GM23338 (cell line): Measurements from ENCODE around the gene KRTAP5-3. TPM values are rescaled to one million over a fixed set of nuclear protein-coding genes. Genes with fewer than 3 reads are reported as not detected.

ENCODE experiments used
- ATAC-seq: fragments of 200-7000 bp; cut with Tn5 transposase; 3 replicates; pipeline ENCODE4 v1.9.1; 2020
- DNase-seq: peaks from one replicate; pipeline ENCODE4 v3.0.0-alpha.2; 2015; ENCODE audit warnings: low spot score
- H2AFZ ChIP-seq: fragments of 200-600 bp; sonication (generic); 2 replicates; pipeline ENCODE4 v1.8.0; 2016; ENCODE audit warnings: antibody characterized with exemption, mild to moderate bottlenecking, moderate library complexity
- H3F3A ChIP-seq: fragments of 200-600 bp; sonication (generic); replicated peaks from 2 replicates; pipeline ENCODE4 v1.8.0; 2017; ENCODE audit warnings: antibody characterized with exemption, mixed run types, low read depth
- H3K27ac ChIP-seq: fragments of 200-600 bp; sonication (generic); 2 replicates; pipeline ENCODE4 v1.6.1; 2016; ENCODE audit warnings: low read depth
- H3K27me3 ChIP-seq: fragments of 200-600 bp; sonication (generic); 2 replicates; pipeline ENCODE4 v1.8.0; 2016; ENCODE audit warnings: mild to moderate bottlenecking, mixed run types, moderate library complexity; ENCODE audit not compliant: insufficient read depth
- H3K36me3 ChIP-seq: fragments of 200-600 bp; sonication (generic); 2 replicates; pipeline ENCODE4 v1.8.0; 2016; ENCODE audit warnings: mild to moderate bottlenecking; ENCODE audit not compliant: insufficient read depth
- H3K4me1 ChIP-seq: fragments of 200-600 bp; sonication (generic); 2 replicates; pipeline ENCODE4 v1.8.0; 2016; ENCODE audit warnings: mild to moderate bottlenecking, moderate library complexity; ENCODE audit not compliant: insufficient read depth
- H3K4me2 ChIP-seq: fragments of 200-600 bp; sonication (generic); 2 replicates; pipeline ENCODE4 v1.7.1; 2017; ENCODE audit warnings: mixed run types
- H3K4me3 ChIP-seq: fragments of 200-600 bp; sonication (generic); 2 replicates; pipeline ENCODE4 v1.6.1; 2016; ENCODE audit warnings: mixed run types
- H3K79me2 ChIP-seq: fragments of 200-600 bp; sonication (generic); replicated peaks from 2 replicates; pipeline ENCODE4 v1.8.0; 2017; ENCODE audit warnings: mild to moderate bottlenecking; ENCODE audit not compliant: insufficient read depth
- H3K9me2 ChIP-seq: fragments of 200-600 bp; sonication (generic); 2 replicates; pipeline ENCODE4 v1.8.0; 2017; ENCODE audit not compliant: insufficient read depth
- H4K20me1 ChIP-seq: fragments of 200-600 bp; sonication (generic); replicated peaks from 2 replicates; pipeline ENCODE4 v1.8.0; 2017; ENCODE audit warnings: mild to moderate bottlenecking; ENCODE audit not compliant: insufficient read depth
- H3K27ac Mint-ChIP-seq: 2 replicates; pipeline ENCODE4 v1.8.0; 2020; ENCODE audit warnings: inconsistent platforms, mild to moderate bottlenecking, moderate library complexity, mixed read lengths
- H3K27me3 Mint-ChIP-seq: 3 replicates; pipeline ENCODE4 v1.8.0; 2022; ENCODE audit warnings: low read depth, mild to moderate bottlenecking, moderate library complexity, mixed read lengths, inconsistent platforms; ENCODE audit not compliant: insufficient read depth, poor library complexity
- H3K36me3 Mint-ChIP-seq: 3 replicates; pipeline ENCODE4 v1.8.0; 2021; ENCODE audit warnings: low read depth, mild to moderate bottlenecking, inconsistent platforms, moderate library complexity, mixed read lengths
- H3K4me1 Mint-ChIP-seq: 3 replicates; pipeline ENCODE4 v1.8.0; 2020; ENCODE audit warnings: mild to moderate bottlenecking, inconsistent platforms, mixed read lengths
- H3K4me3 Mint-ChIP-seq: 3 replicates; pipeline ENCODE4 v1.8.0; 2021; ENCODE audit warnings: moderate library complexity, mild to moderate bottlenecking, inconsistent platforms, mixed read lengths
- H3K9me3 Mint-ChIP-seq: 3 replicates; pipeline ENCODE4 v1.8.0; 2020; ENCODE audit warnings: moderate library complexity, mild to moderate bottlenecking, inconsistent platforms, mixed read lengths
- CREB1 ChIP-seq: fragments of 250-450 bp; sonication (Bioruptor Pico); IDR thresholded peaks from 2 replicates; pipeline ENCODE4 v1.5.0; 2020; ENCODE audit warnings: low read depth, mild to moderate bottlenecking, moderate library complexity
- CTCF ChIP-seq, 2 experiments: fragments of 200-600 bp in 1 of 2; sonication (generic) in 1 of 2; conservative IDR thresholded peaks; 2 replicates each; pipeline versions ENCODE4 v1.5.1 to v1.6.1; 2016 to 2017; ENCODE audit warnings: antibody characterized with exemption in 2 of 2, low read depth in 2 of 2, mild to moderate bottlenecking in 2 of 2, moderate library complexity in 1 of 2
- ETS1 ChIP-seq: IDR thresholded peaks from 2 replicates; pipeline ENCODE4 v1.6.1; 2016; ENCODE audit warnings: antibody characterized with exemption
- JUNB ChIP-seq: IDR thresholded peaks from one replicate; pipeline ENCODE4 v1.6.1; 2016; ENCODE audit warnings: antibody characterized with exemption; ENCODE audit not compliant: unreplicated experiment
- NANOG ChIP-seq: IDR thresholded peaks from 2 replicates; pipeline ENCODE4 v1.6.1; 2016; ENCODE audit warnings: antibody characterized with exemption, borderline replicate concordance
- POLR2AphosphoS5 ChIP-seq: IDR thresholded peaks from 2 replicates; pipeline ENCODE4 v1.6.1; 2016; ENCODE audit warnings: antibody characterized with exemption, low read depth
- REST ChIP-seq: IDR thresholded peaks from one replicate; pipeline ENCODE4 v1.6.1; 2018; ENCODE audit warnings: antibody characterized with exemption; ENCODE audit not compliant: unreplicated experiment
- STAT1 ChIP-seq: IDR thresholded peaks from one replicate; pipeline ENCODE4 v1.6.1; 2016; ENCODE audit warnings: antibody characterized with exemption; ENCODE audit not compliant: unreplicated experiment
- ZNF114 ChIP-seq: fragments of 250-450 bp; sonication (Bioruptor Pico); IDR thresholded peaks from 2 replicates; pipeline ENCODE4 v1.5.0; 2020; ENCODE audit warnings: mild to moderate bottlenecking, moderate library complexity
- polyA plus RNA-seq: library from polyadenylated mRNA; unstranded; fragments of >200 nt; fragmentation: Nextera tagmentation; extraction: Ambion mirVana; gene quantifications from 2 replicates; pipeline ENCODE4 v1.2.1, GENCODE V29; 2016
- total RNA-seq: library from RNA; depleted of rRNA; stranded (reverse); fragments of >200 nt; shearing (Covaris generic); gene quantifications from 2 replicates; pipeline ENCODE4 v1.2.3, GENCODE V29; 2014

KRTAP5-3 gene
- total and polyA plus RNA-seq, 2 experiments from 2014 or later, result not detected

GRCh38 chr11:1622086-1622485, 13.8 kb upstream of the KRTAP5-3 start, which contains the start of gene KRTAP5-4 (continued):
- no peak for TF ChIP-seq CTCF (conservative IDR thresholded peaks at IDR 0.05; ENCODE audit: low read depth in 2 of 2)
- no peak for TF ChIP-seq POLR2AphosphoS5
- TF ChIP-seq STAT1, result no peak
- TF ChIP-seq JUNB, result no peak
- TF ChIP-seq NANOG, result no peak

- no peaks in the 10 kb centered on the region for H3F3A ChIP-seq
- no peak overlapping the region for H3K4me3 ChIP-seq
- no peaks in the 10 kb centered on the region for H3K79me2 ChIP-seq
- no peaks in the 10 kb centered on the region for H3K36me3 ChIP-seq
- no peaks in the 10 kb centered on the region for H3K4me1 ChIP-seq
- H3K27me3 Mint-ChIP-seq, result peaks cover 6% of the 10 kb centered on the region
- ATAC-seq (no peak), DNase-seq (no peak)
- no peak overlapping the region for H3K27ac ChIP-seq
- no peaks in the 10 kb centered on the region; the same call in 1 of the 2 replicates for H3K9me2 ChIP-seq
- no peak overlapping the region for H2AFZ ChIP-seq
- peaks cover 6% of the 10 kb centered on the region for H3K4me1 Mint-ChIP-seq
- H3K4me2 ChIP-seq, result no peak overlapping the region
- H3K27ac Mint-ChIP-seq, result no peak overlapping the region
- 0 out of 3 replicates have a peak, but pooled peaks cover 2% of the 10 kb centered on the region for H3K36me3 Mint-ChIP-seq
- H3K27me3 ChIP-seq, result no peaks in the 10 kb centered on the region
- no peak overlapping the region for H3K4me3 Mint-ChIP-seq
- H4K20me1 ChIP-seq, result no peaks in the 10 kb centered on the region
- TF ChIP-seq CREB1 (CRISPR knock-in tag) (no peak), ZNF114 (CRISPR knock-in tag) (no peak), ETS1 (no peak), NANOG (no peak), STAT1 (no peak), REST (no peak)
- peaks cover 11% of the 10 kb centered on the region for H3K9me3 Mint-ChIP-seq
Observed at GRCh38 chr11:1619449-1619848, 11.2 kb upstream of the KRTAP5-3 start.
